ENCODE data around the gene ARHGEF7. TPM values are rescaled to one million over a fixed set of nuclear protein-coding genes. Genes with fewer than 3 reads are reported as not detected.

The ARHGEF7 gene
- total RNA-seq, 2 experiments from 2014 or later = 67.0 to 71.2 TPM

- DNase-seq = no peak
- H3K9me3 Mint-ChIP-seq = no peaks in the 10 kb centered on the region
- H3K36me3 Mint-ChIP-seq (ENCODE audit: low read depth) = peaks cover 6% of the 10 kb centered on the region
- intact Hi-C loops (cut with micrococcal nuclease) = loop anchor here (5.0 kb wide), 1 partner anchor 63 kb away; no protein-coding TSS in a partner anchor
- no peak overlapping the region for H3K27ac Mint-ChIP-seq
- H3K4me1 Mint-ChIP-seq (ENCODE audit: low read depth) = peaks cover 28% of the 10 kb centered on the region
- TF ChIP-seq CTCF (IDR thresholded peaks at IDR 0.05) = no peak
- POLR2A ChIA-PET = interaction anchor here (0.6 kb wide), 1 partner anchor 447 kb away, joined by 3 read pairs; no protein-coding TSS in a partner anchor
- CTCF ChIA-PET = interaction anchor here (0.6 to 5.6 kb wide), 10 partner anchors 8 to 147 kb away, joined by 3 to 45 read pairs (median 4); no protein-coding TSS in a partner anchor
- no peak for ATAC-seq
- no peak overlapping the region for H3K4me3 Mint-ChIP-seq
- no peaks in the 10 kb centered on the region for H3K27me3 Mint-ChIP-seq
Measured at GRCh38 chr13:111215081-111216047, 100.3 kb downstream of the ARHGEF7 start.

GRCh38 chr13:111216166-111216960, 101.3 kb downstream of the ARHGEF7 start:
- Mint-ChIP-seq H3K36me3 (ENCODE audit: low read depth) (peaks cover 6% of the 10 kb centered on the region), H3K4me1 (ENCODE audit: low read depth) (peaks cover 20% of the 10 kb centered on the region), H3K27ac (peak overlapping the region; percentile 16), H3K27me3 (no peaks in the 10 kb centered on the region), H3K9me3 (no peaks in the 10 kb centered on the region), H3K4me3 (no peak overlapping the region)
- ATAC-seq = peak; percentile 87
- DNase-seq = peak; percentile 71
- CTCF ChIA-PET = interaction anchor here (0.6 to 5.6 kb wide), 11 partner anchors 8 to 148 kb away, joined by 3 to 45 read pairs (median 4); no protein-coding TSS in a partner anchor
- intact Hi-C loops (cut with micrococcal nuclease) = loop anchor here (5.0 kb wide), 1 partner anchor 64 kb away; no protein-coding TSS in a partner anchor
- POLR2A ChIA-PET = interaction anchor here (0.6 kb wide), 1 partner anchor 448 kb away, joined by 3 read pairs; no protein-coding TSS in a partner anchor
- peak; percentile 52 for TF ChIP-seq CTCF (IDR thresholded peaks at IDR 0.05)

DNA sequence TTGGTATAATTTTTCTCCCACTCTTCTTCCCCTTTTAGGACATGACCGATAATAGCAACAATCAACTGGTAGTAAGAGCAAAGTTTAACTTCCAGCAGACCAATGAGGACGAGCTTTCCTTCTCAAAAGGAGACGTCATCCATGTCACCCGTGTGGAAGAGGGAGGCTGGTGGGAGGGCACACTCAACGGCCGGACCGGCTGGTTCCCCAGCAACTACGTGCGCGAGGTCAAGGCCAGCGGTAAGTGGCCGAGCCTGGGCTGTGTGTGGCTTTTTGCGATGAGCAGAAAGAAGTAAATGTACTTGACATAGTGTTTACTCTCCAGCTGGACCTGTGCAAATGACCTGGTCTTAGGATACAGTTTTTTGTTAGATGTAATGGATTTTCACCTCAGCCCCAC, 102.5 kb downstream of the ARHGEF7 start:
- POLR2A ChIA-PET = interaction anchor here (0.5 kb wide), 1 partner anchor 63 kb away, joined by 3 read pairs; no protein-coding TSS in a partner anchor
- no peak for TF ChIP-seq CTCF (IDR thresholded peaks at IDR 0.05)
- Mint-ChIP-seq H3K27ac (no peak overlapping the region), H3K4me1 (ENCODE audit: low read depth) (peaks cover 17% of the 10 kb centered on the region), H3K27me3 (no peaks in the 10 kb centered on the region), H3K9me3 (no peaks in the 10 kb centered on the region), H3K36me3 (ENCODE audit: low read depth) (peaks cover 6% of the 10 kb centered on the region), H3K4me3 (no peak overlapping the region)
- CTCF ChIA-PET = interaction anchor here (0.6 to 5.6 kb wide), 3 partner anchors 63 to 518 kb away, joined by 3 to 45 read pairs (median 3); no protein-coding TSS in a partner anchor
- ATAC-seq = no peak
- no peak for DNase-seq
- intact Hi-C loops (cut with micrococcal nuclease) = loop anchor here (5.0 kb wide), 1 partner anchor 65 kb away; no protein-coding TSS in a partner anchor

GRCh38 chr13:111219280-111219679, 104.2 kb downstream of the ARHGEF7 start:
- H3K4me3 Mint-ChIP-seq = no peak overlapping the region
- H3K4me1 Mint-ChIP-seq (ENCODE audit: low read depth) = peaks cover 22% of the 10 kb centered on the region
- peaks cover 8% of the 10 kb centered on the region for H3K36me3 Mint-ChIP-seq (ENCODE audit: low read depth)
- no peaks in the 10 kb centered on the region for H3K9me3 Mint-ChIP-seq
- CTCF ChIA-PET = interaction anchor here (5.6 kb wide), 1 partner anchor 151 kb away, joined by 45 read pairs; no protein-coding TSS in a partner anchor
- DNase-seq (no peak), ATAC-seq (no peak)
- no peak for TF ChIP-seq CTCF (IDR thresholded peaks at IDR 0.05)
- H3K27ac Mint-ChIP-seq = no peak overlapping the region
- POLR2A ChIA-PET = no interaction called here
- H3K27me3 Mint-ChIP-seq = no peaks in the 10 kb centered on the region
- intact Hi-C loops (cut with micrococcal nuclease) = loop anchor here (5.0 kb wide), 1 partner anchor 67 kb away; no protein-coding TSS in a partner anchor

Data from activated CD8-positive, alpha-beta T cell treated with anti-CD3 and anti-CD28 coated beads for 36 hours (primary cell).